PC-3 (cell line): ENCODE data around the gene VIPR2. TPM values are rescaled to one million over a fixed set of nuclear protein-coding genes. Genes with fewer than 3 reads are reported as not detected.

Experiments used
- ATAC-seq: fragments of 200-7000 bp; cut with Tn5 transposase; 2 replicates; pipeline ENCODE4 v1.9.1; 2020; ENCODE audit warnings: mild to moderate bottlenecking, moderate library complexity
- BruUV-seq: library from RNA; stranded (reverse); fragments of 400-500 nt; replicated peaks from 2 replicates; lab custom pipeline; 2021; lab: Mats Ljungman, UMichigan
- CTCF ChIA-PET: fragments of 300-600 bp; sonication (Branson Sonifier 250); formaldehyde crosslinking; loops from one replicate; lab custom pipeline; 2022; ENCODE audit warnings: antibody characterized with exemption; lab: Charles Lee
- POLR2A ChIA-PET: fragments of 300-600 bp; sonication (Branson Sonifier 250); formaldehyde crosslinking; loops from one replicate; lab custom pipeline; 2022; ENCODE audit warnings: antibody characterized with exemption; ENCODE audit not compliant: unreplicated experiment; lab: Charles Lee
- DNase-seq: peaks from one replicate; pipeline ENCODE4 v3.0.0-alpha.2; 2015
- H2AFZ ChIP-seq: fragments of 300-600 bp; sonication (generic); 2 replicates; pipeline ENCODE4 v1.6.0; 2016; ENCODE audit warnings: antibody characterized with exemption, low read length
- H3F3A ChIP-seq: fragments of 300-600 bp; sonication (generic); one replicate; pipeline ENCODE4 v1.6.0; 2017; ENCODE audit warnings: antibody characterized with exemption, low read length, control low read depth, mild to moderate bottlenecking; ENCODE audit not compliant: unreplicated experiment
- H3K27ac ChIP-seq: fragments of 300-600 bp; sonication (generic); 2 replicates; pipeline ENCODE4 v1.5.1; 2016; ENCODE audit warnings: mild to moderate bottlenecking, low read length
- H3K27me3 ChIP-seq: fragments of 300-600 bp; sonication (generic); 2 replicates; pipeline ENCODE4 v1.6.1; 2016; ENCODE audit warnings: low read length, mixed read lengths
- H3K36me3 ChIP-seq: fragments of 300-600 bp; sonication (generic); 2 replicates; pipeline ENCODE4 v1.6.1; 2016; ENCODE audit warnings: low read depth, mixed run types, low read length, mixed read lengths
- H3K4me1 ChIP-seq: fragments of 300-600 bp; sonication (generic); 2 replicates; pipeline ENCODE4 v1.5.1; 2016; ENCODE audit warnings: low read length; ENCODE audit not compliant: insufficient read depth
- H3K4me2 ChIP-seq: fragments of 300-600 bp; sonication (generic); 2 replicates; pipeline ENCODE4 v1.6.0; 2016; ENCODE audit warnings: low read length
- H3K4me3 ChIP-seq: fragments of 300-600 bp; sonication (generic); 2 replicates; pipeline ENCODE4 v1.5.1; 2016; ENCODE audit warnings: mild to moderate bottlenecking, low read length, mixed read lengths
- H3K79me2 ChIP-seq: fragments of 300-600 bp; sonication (generic); 2 replicates; pipeline ENCODE4 v1.6.1; 2017; ENCODE audit warnings: low read length, mixed read lengths
- H3K9ac ChIP-seq: fragments of 300-600 bp; sonication (generic); 2 replicates; pipeline ENCODE4 v1.6.0; 2016; ENCODE audit warnings: mild to moderate bottlenecking, low read length
- H3K9me2 ChIP-seq: fragments of 300-600 bp; sonication (generic); replicated peaks from 2 replicates; pipeline ENCODE4 v1.6.1; 2016; ENCODE audit warnings: mixed run types, low read length, mixed read lengths
- H3K9me3 ChIP-seq: fragments of 300-600 bp; sonication (generic); 2 replicates; pipeline ENCODE4 v1.6.1; 2016; ENCODE audit warnings: low read length, mixed read lengths
- H4K20me1 ChIP-seq: fragments of 300-600 bp; sonication (generic); 2 replicates; pipeline ENCODE4 v1.6.1; 2016; ENCODE audit warnings: low read length, mixed read lengths
- CTCF ChIP-seq: fragments of 300-600 bp; sonication (generic); conservative IDR thresholded peaks from 2 replicates; pipeline ENCODE4 v1.5.1; 2017; ENCODE audit warnings: antibody characterized with exemption, low read depth, mild to moderate bottlenecking, low read length
- EZH2 ChIP-seq: fragments of 300-600 bp; sonication (generic); IDR thresholded peaks from one replicate; pipeline ENCODE4 v1.6.1; 2017; ENCODE audit warnings: antibody characterized with exemption, mild to moderate bottlenecking, low read length; ENCODE audit not compliant: unreplicated experiment
- EZH2phosphoT487 ChIP-seq: fragments of 300-600 bp; sonication (generic); IDR thresholded peaks from 2 replicates; pipeline ENCODE4 v1.6.1; 2018; ENCODE audit warnings: mild to moderate bottlenecking, antibody characterized with exemption, low read length, borderline replicate concordance
- intact Hi-C: fragments of 100-400 bp; cut with micrococcal nuclease; formaldehyde crosslinking; loops from 2 replicates; pipeline ENCODE4 v1.9.0; 2023
- total RNA-seq: library from RNA; depleted of rRNA; stranded (reverse); fragments of >200 nt; gene quantifications from 2 replicates; pipeline ENCODE4 v1.2.3, GENCODE V29; 2014

VIPR2 gene
- total RNA-seq, 1 experiment from 2014 or later: not detected

- no peaks in the 10 kb centered on the region for H3K9me3 ChIP-seq
- no peak overlapping the region for H3K27ac ChIP-seq
- no peak overlapping the region for H3K9ac ChIP-seq
- no peak overlapping the region for H2AFZ ChIP-seq
- no peak overlapping the region for H3K4me3 ChIP-seq
- peaks cover 33% of the 10 kb centered on the region for H3K27me3 ChIP-seq
- H3K79me2 ChIP-seq: no peaks in the 10 kb centered on the region
- no peak for TF ChIP-seq EZH2phosphoT487
- TF ChIP-seq EZH2: no peak
- no peak for TF ChIP-seq CTCF
- no peaks in the 10 kb centered on the region for H3K9me2 ChIP-seq
- DNase-seq (no peak), ATAC-seq (no peak)
- intact Hi-C loops: no loop called here
- CTCF ChIA-PET: no interaction called here
- H4K20me1 ChIP-seq: no peaks in the 10 kb centered on the region
- POLR2A ChIA-PET: no interaction called here
- no peaks in the 10 kb centered on the region for H3K36me3 ChIP-seq
- no peaks in the 10 kb centered on the region for H3F3A ChIP-seq
- no peaks in the 10 kb centered on the region for H3K4me1 ChIP-seq
- no peak overlapping the region for H3K4me2 ChIP-seq
- no TSS peak for BruUV-seq
Observed at GRCh38 chr7:158995514-158995913, 149.2 kb downstream of the VIPR2 start.

DNA sequence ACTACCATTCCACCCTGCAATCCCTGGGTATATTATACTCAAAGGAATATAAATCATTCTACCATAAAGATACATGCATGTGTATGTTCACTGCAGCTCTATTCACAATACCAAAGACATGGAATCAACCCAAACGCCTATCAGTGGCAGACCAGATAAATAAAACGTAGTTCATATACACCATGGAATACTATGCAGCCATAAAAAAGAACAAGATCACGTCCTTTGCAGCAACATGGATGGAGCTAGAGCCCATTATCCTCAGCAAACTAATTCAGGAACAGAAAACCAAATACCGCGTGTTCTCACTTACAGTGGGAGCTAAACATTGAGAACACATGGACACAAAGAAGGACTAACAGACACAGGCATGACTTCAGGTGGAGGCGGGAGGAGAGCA is 150.0 kb downstream of the VIPR2 start:
- Histone ChIP-seq H3K9ac (no peak overlapping the region), H2AFZ (no peak overlapping the region), H3K27me3 (peaks cover 40% of the 10 kb centered on the region), H3K79me2 (no peaks in the 10 kb centered on the region), H3K4me3 (no peak overlapping the region), H4K20me1 (no peaks in the 10 kb centered on the region), H3K4me1 (no peaks in the 10 kb centered on the region), H3F3A (no peaks in the 10 kb centered on the region), H3K4me2 (no peak overlapping the region), H3K9me3 (no peaks in the 10 kb centered on the region), H3K27ac (no peak overlapping the region), H3K9me2 (no peaks in the 10 kb centered on the region), H3K36me3 (no peaks in the 10 kb centered on the region)
- DNase-seq (no peak), ATAC-seq (no peak)
- TF ChIP-seq EZH2phosphoT487 (no peak), CTCF (no peak), EZH2 (no peak)
- intact Hi-C loops: no loop called here
- no TSS peak for BruUV-seq
- CTCF ChIA-PET: no interaction called here
- POLR2A ChIA-PET: no interaction called here

- ChIA-PET CTCF (no interaction called here), POLR2A (no interaction called here)
- Histone ChIP-seq H3K4me3 (no peak overlapping the region), H2AFZ (no peak overlapping the region), H3K4me2 (no peak overlapping the region), H3K4me1 (no peaks in the 10 kb centered on the region), H3K79me2 (no peaks in the 10 kb centered on the region), H3K36me3 (no peaks in the 10 kb centered on the region), H3K9me2 (no peaks in the 10 kb centered on the region), H3K27ac (no peak overlapping the region), H4K20me1 (no peaks in the 10 kb centered on the region), H3F3A (no peaks in the 10 kb centered on the region), H3K9me3 (no peaks in the 10 kb centered on the region), H3K9ac (no peak overlapping the region), H3K27me3 (peaks cover 40% of the 10 kb centered on the region)
- DNase-seq (no peak), ATAC-seq (no peak)
- no TSS peak for BruUV-seq
- TF ChIP-seq EZH2: no peak
- TF ChIP-seq EZH2phosphoT487: no peak
- no peak for TF ChIP-seq CTCF
- intact Hi-C loops: no loop called here
Observed at GRCh38 chr7:158993591-158993990, 151.1 kb downstream of the VIPR2 start.
